Prostate gland (tissue), 2 donors: ENCODE results near the gene RDM1.

Source experiments
- CTCF ChIP-seq, 4 experiments: fragments of 200-600 bp in 2 of 4; fragments of 450-650 bp in 2 of 4; sonication (generic) in 2 of 4; IDR thresholded peaks; 1 replicate in 3 of 4; 2 replicates in 1 of 4; pipeline ENCODE4 v1.5.1; 2016 to 2019; ENCODE audit warnings: antibody characterized with exemption in 4 of 4, mild to moderate bottlenecking in 2 of 4, moderate library complexity in 2 of 4
- POLR2A ChIP-seq: fragments of 450-650 bp; IDR thresholded peaks from one replicate; pipeline ENCODE4 v1.6.1; 2016; ENCODE audit warnings: antibody characterized with exemption, mild to moderate bottlenecking
- POLR2AphosphoS5 ChIP-seq: sonication (generic); formaldehyde crosslinking; IDR thresholded peaks from one replicate; pipeline ENCODE4 v1.6.1; 2017; ENCODE audit warnings: antibody characterized with exemption

GRCh38 chr17:35900708-35901480, 29.7 kb downstream of the RDM1 start:
- TF ChIP-seq CTCF (IDR thresholded peaks at IDR 0.05) (no peak), POLR2A (no peak), POLR2AphosphoS5 (no peak)
